ENCODE data around the gene HNRNPUL1. TPM values are rescaled to one million over a fixed set of nuclear protein-coding genes. Genes with fewer than 3 reads are reported as not detected.

The HNRNPUL1 gene
- total RNA-seq, 1 experiment from 2014 or later = 266 TPM

DNA sequence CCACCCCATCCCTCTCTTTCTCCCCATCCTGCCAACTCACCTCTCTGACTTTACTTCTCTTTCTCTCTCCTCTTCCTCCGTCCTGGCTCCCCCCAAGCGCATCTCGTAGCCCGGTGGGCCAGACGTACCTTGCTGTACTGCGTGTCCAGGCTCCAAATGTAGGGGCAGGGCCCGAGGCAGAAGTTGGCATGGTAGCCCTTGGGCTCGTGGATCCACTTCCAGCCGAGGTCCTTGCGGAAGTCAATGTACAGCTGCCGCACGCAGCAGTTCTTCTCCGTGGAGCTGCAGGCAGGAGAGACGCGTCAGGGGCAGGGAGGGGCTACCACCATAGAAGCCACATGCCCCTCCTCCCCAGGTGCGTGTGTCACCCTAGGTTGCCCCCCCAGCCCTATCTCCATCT lies 67.8 kb downstream of the HNRNPUL1 start:
- intact Hi-C loops (cut with micrococcal nuclease; ENCODE audit: unreplicated experiment) = no loop called here

GRCh38 chr19:41332468-41332867 lies 68.3 kb downstream of the HNRNPUL1 start:
- H3K27ac ChIP-seq = no peak overlapping the region
- DNase-seq = no peak
- peaks cover 8% of the 10 kb centered on the region; the same call in 1 of the 2 replicates for H3F3A ChIP-seq (ENCODE audit: insufficient read depth, low read depth)
- CTCF ChIA-PET = interaction anchor here (0.7 kb wide), 1 partner anchor 54 kb away, joined by 3 read pairs; no protein-coding TSS in a partner anchor
- no peaks in the 10 kb centered on the region for H3K9me3 ChIP-seq (ENCODE audit: insufficient read depth, low read depth)
- peaks cover 7% of the 10 kb centered on the region for H3K4me1 ChIP-seq (replicated peaks; ENCODE audit: insufficient read depth)
- no TSS peak for BruUV-seq (replicated peaks)
- H3K27me3 ChIP-seq (ENCODE audit: insufficient read depth, low read depth) = no peaks in the 10 kb centered on the region
- no peak overlapping the region for H3K4me3 ChIP-seq
- no peak overlapping the region for H2AFZ ChIP-seq
- intact Hi-C loops (cut with micrococcal nuclease; ENCODE audit: unreplicated experiment) = no loop called here
- H3K9me2 ChIP-seq (ENCODE audit: insufficient read depth) = no peaks in the 10 kb centered on the region
- H3K79me2 ChIP-seq (ENCODE audit: low read depth) = no peaks in the 10 kb centered on the region
- H3K4me2 ChIP-seq = no peak overlapping the region
- no peaks in the 10 kb centered on the region for H4K20me1 ChIP-seq (ENCODE audit: insufficient read depth)
- POLR2A ChIA-PET (ENCODE audit: unreplicated experiment) = interaction anchor here (0.6 kb wide), 1 partner anchor 55 kb away, joined by 8 read pairs; no protein-coding TSS in a partner anchor
- no peaks in the 10 kb centered on the region for H3K36me3 ChIP-seq (ENCODE audit: low read depth)
- TF ChIP-seq, protein P1, sequence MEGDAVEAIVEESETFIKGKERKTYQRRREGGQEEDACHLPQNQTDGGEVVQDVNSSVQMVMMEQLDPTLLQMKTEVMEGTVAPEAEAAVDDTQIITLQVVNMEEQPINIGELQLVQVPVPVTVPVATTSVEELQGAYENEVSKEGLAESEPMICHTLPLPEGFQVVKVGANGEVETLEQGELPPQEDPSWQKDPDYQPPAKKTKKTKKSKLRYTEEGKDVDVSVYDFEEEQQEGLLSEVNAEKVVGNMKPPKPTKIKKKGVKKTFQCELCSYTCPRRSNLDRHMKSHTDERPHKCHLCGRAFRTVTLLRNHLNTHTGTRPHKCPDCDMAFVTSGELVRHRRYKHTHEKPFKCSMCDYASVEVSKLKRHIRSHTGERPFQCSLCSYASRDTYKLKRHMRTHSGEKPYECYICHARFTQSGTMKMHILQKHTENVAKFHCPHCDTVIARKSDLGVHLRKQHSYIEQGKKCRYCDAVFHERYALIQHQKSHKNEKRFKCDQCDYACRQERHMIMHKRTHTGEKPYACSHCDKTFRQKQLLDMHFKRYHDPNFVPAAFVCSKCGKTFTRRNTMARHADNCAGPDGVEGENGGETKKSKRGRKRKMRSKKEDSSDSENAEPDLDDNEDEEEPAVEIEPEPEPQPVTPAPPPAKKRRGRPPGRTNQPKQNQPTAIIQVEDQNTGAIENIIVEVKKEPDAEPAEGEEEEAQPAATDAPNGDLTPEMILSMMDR (conservative IDR thresholded peaks at IDR 0.05) = no peak
- no peak for TF ChIP-seq EZH2 (IDR thresholded peaks at IDR 0.05; ENCODE audit: low read depth)

More for the DNA sequence above, 67.8 kb downstream of the HNRNPUL1 start:
- ChIA-PET POLR2A (ENCODE audit: unreplicated experiment) (interaction anchor here (0.6 kb wide), 1 partner anchor 55 kb away, joined by 8 read pairs; no protein-coding TSS in a partner anchor), CTCF (interaction anchor here (0.7 kb wide), 1 partner anchor 54 kb away, joined by 3 read pairs; no protein-coding TSS in a partner anchor)
- TF ChIP-seq EZH2 (IDR thresholded peaks at IDR 0.05; ENCODE audit: low read depth) = no peak
- Histone ChIP-seq H3F3A (ENCODE audit: insufficient read depth, low read depth) (peaks cover 8% of the 10 kb centered on the region; the same call in 1 of the 2 replicates), H3K79me2 (ENCODE audit: low read depth) (no peaks in the 10 kb centered on the region), H2AFZ (no peak overlapping the region), H3K27ac (no peak overlapping the region), H3K9me3 (ENCODE audit: insufficient read depth, low read depth) (no peaks in the 10 kb centered on the region), H3K9me2 (ENCODE audit: insufficient read depth) (no peaks in the 10 kb centered on the region), H3K4me3 (no peak overlapping the region), H4K20me1 (ENCODE audit: insufficient read depth) (no peaks in the 10 kb centered on the region), H3K4me1 (replicated peaks; ENCODE audit: insufficient read depth) (peaks cover 12% of the 10 kb centered on the region), H3K36me3 (ENCODE audit: low read depth) (no peaks in the 10 kb centered on the region), H3K27me3 (ENCODE audit: insufficient read depth, low read depth) (no peaks in the 10 kb centered on the region), H3K4me2 (no peak overlapping the region)
- BruUV-seq (replicated peaks) = no TSS peak
- DNase-seq = no peak

- no peak overlapping the region for H3K27ac ChIP-seq
- H3K4me2 ChIP-seq = no peak overlapping the region
- TF ChIP-seq, protein P1 (conservative IDR thresholded peaks at IDR 0.05) = no peak
- TF ChIP-seq EZH2 (IDR thresholded peaks at IDR 0.05; ENCODE audit: low read depth) = no peak
- DNase-seq = no peak
- H3K4me3 ChIP-seq = no peak overlapping the region
- H2AFZ ChIP-seq = no peak overlapping the region
- intact Hi-C loops (cut with micrococcal nuclease; ENCODE audit: unreplicated experiment) = no loop called here
- H3K9me2 ChIP-seq (ENCODE audit: insufficient read depth) = no peaks in the 10 kb centered on the region
- H3K79me2 ChIP-seq (ENCODE audit: low read depth) = no peaks in the 10 kb centered on the region
- H4K20me1 ChIP-seq (ENCODE audit: insufficient read depth) = no peaks in the 10 kb centered on the region
- H3K27me3 ChIP-seq (ENCODE audit: insufficient read depth, low read depth) = no peaks in the 10 kb centered on the region
- H3K36me3 ChIP-seq (ENCODE audit: low read depth) = no peaks in the 10 kb centered on the region
- BruUV-seq (replicated peaks) = no TSS peak
- CTCF ChIA-PET = no interaction called here
- H3K9me3 ChIP-seq (ENCODE audit: insufficient read depth, low read depth) = no peaks in the 10 kb centered on the region
- POLR2A ChIA-PET (ENCODE audit: unreplicated experiment) = no interaction called here
- H3K4me1 ChIP-seq (replicated peaks; ENCODE audit: insufficient read depth) = no peaks in the 10 kb centered on the region
- no peaks in the 10 kb centered on the region for H3F3A ChIP-seq (ENCODE audit: insufficient read depth, low read depth)
These were observed 70.6 kb downstream of the HNRNPUL1 start for GRCh38 chr19:41334793-41335192.

DNA sequence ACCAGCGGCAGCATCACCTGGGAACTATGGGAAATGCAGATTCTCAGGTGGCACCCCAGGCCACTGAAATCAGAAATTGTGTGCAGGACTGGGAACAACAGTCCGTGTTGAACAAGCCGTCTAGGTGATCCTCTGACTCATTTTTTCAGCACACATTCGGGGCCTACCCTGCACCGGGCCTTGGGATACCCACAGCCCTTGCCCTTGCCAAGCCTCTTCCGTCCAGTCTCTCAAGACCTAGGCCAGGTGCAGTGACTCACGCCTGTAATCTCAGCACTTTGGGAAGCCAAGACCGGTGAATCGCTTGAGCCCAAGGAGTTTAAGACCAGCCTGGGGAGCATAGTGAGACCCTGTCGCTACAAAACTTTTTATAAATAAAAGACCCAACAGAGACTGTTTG lies 71.3 kb downstream of the HNRNPUL1 start:
- CTCF ChIA-PET = no interaction called here
- H2AFZ ChIP-seq = no peak overlapping the region
- H3K4me2 ChIP-seq = no peak overlapping the region
- H3K9me3 ChIP-seq (ENCODE audit: insufficient read depth, low read depth) = no peaks in the 10 kb centered on the region
- no TSS peak for BruUV-seq (replicated peaks)
- no peaks in the 10 kb centered on the region for H3K79me2 ChIP-seq (ENCODE audit: low read depth)
- POLR2A ChIA-PET (ENCODE audit: unreplicated experiment) = no interaction called here
- H3F3A ChIP-seq (ENCODE audit: insufficient read depth, low read depth) = no peaks in the 10 kb centered on the region
- H3K4me1 ChIP-seq (replicated peaks; ENCODE audit: insufficient read depth) = no peaks in the 10 kb centered on the region
- no peaks in the 10 kb centered on the region for H3K9me2 ChIP-seq (ENCODE audit: insufficient read depth)
- no peaks in the 10 kb centered on the region for H3K36me3 ChIP-seq (ENCODE audit: low read depth)
- DNase-seq = no peak
- no peaks in the 10 kb centered on the region for H4K20me1 ChIP-seq (ENCODE audit: insufficient read depth)
- no peak overlapping the region for H3K27ac ChIP-seq
- no peaks in the 10 kb centered on the region for H3K27me3 ChIP-seq (ENCODE audit: insufficient read depth, low read depth)
- H3K4me3 ChIP-seq = no peak overlapping the region
- intact Hi-C loops (cut with micrococcal nuclease; ENCODE audit: unreplicated experiment) = no loop called here
- TF ChIP-seq, protein P1 (conservative IDR thresholded peaks at IDR 0.05) = no peak
- TF ChIP-seq EZH2 (IDR thresholded peaks at IDR 0.05; ENCODE audit: low read depth) = no peak
